Kasumi-1 (cell line): ENCODE results near the gene PPARG.
A peak's percentile ranks its signal among the peaks of the same experiment; 100 is the strongest.

ENCODE experiments used
- DNase-seq, 2 experiments: peaks; one replicate each; lab custom pipeline; 2025; lab: John Stamatoyannopoulos, UW

Gene PPARG

GRCh38 chr3:12313519-12313918 is 24.6 kb downstream of the PPARG start:
- no peak for DNase-seq

- DNase-seq, result no peak
Measured at GRCh38 chr3:12316253-12316652, 27.4 kb downstream of the PPARG start.

GRCh38 chr3:12316729-12317351 is 28.0 kb downstream of the PPARG start:
- DNase-seq, result no peak

GRCh38 chr3:12317914-12318313 is 29.0 kb downstream of the PPARG start:
- no peak for DNase-seq

GRCh38 chr3:12318758-12319621 is 30.1 kb downstream of the PPARG start:
- DNase-seq, result no peak

- no peak for DNase-seq
Measured at GRCh38 chr3:12321015-12321414, 32.1 kb downstream of the PPARG start.

GRCh38 chr3:12323237-12323636 is 34.4 kb downstream of the PPARG start:
- peak in 1 of 2 experiments; percentile 22 for DNase-seq

GRCh38 chr3:12325586-12326515 is 37.0 kb downstream of the PPARG start:
- no peak for DNase-seq

GRCh38 chr3:12327021-12327420 is 38.2 kb downstream of the PPARG start:
- DNase-seq, result no peak

- DNase-seq, result no peak
Measured at GRCh38 chr3:12328132-12328836, 39.4 kb downstream of the PPARG start.

GRCh38 chr3:12328837-12329462 is 40.1 kb downstream of the PPARG start:
- DNase-seq, result no peak

GRCh38 chr3:12334786-12335185 is 45.9 kb downstream of the PPARG start:
- DNase-seq, result no peak

GRCh38 chr3:12335421-12335820 is 46.6 kb downstream of the PPARG start:
- no peak for DNase-seq

- DNase-seq, result no peak
Measured at GRCh38 chr3:12336099-12336498, 47.2 kb downstream of the PPARG start.

GRCh38 chr3:12338595-12339546 is 50.0 kb downstream of the PPARG start:
- no peak for DNase-seq

GRCh38 chr3:12339701-12340480 is 51.0 kb downstream of the PPARG start:
- DNase-seq, result no peak

- no peak for DNase-seq
Measured at GRCh38 chr3:12340506-12340905, 51.6 kb downstream of the PPARG start.

- no peak for DNase-seq
Measured at GRCh38 chr3:12342151-12342550, 53.3 kb downstream of the PPARG start.

- no peak for DNase-seq
Measured at GRCh38 chr3:12343047-12343501, 54.2 kb downstream of the PPARG start.
